Measurements from ENCODE around the gene ZNF22. TPM values are rescaled to one million over a fixed set of nuclear protein-coding genes. Genes with fewer than 3 reads are reported as not detected.
A peak's percentile ranks its signal among the peaks of the same experiment; 100 is the strongest.

Gene ZNF22
- total RNA-seq, 1 experiment from 2014 or later = 14.6 TPM

- H3K27ac ChIP-seq (ENCODE audit: low read length) = no peak overlapping the region; the same call in 1 of the 2 replicates
- in situ Hi-C loops (cut with HindIII; ENCODE audit: low pct_unique_long_range_greater_than_20kb, low sequenced_read_pairs) (no loop called here), intact Hi-C loops (cut with micrococcal nuclease; ENCODE audit: unreplicated experiment) (no loop called here)
- H3K4me1 ChIP-seq (ENCODE audit: control insufficient read depth, insufficient read depth, low read length) = peaks cover 42% of the 10 kb centered on the region
- DNase-seq (ENCODE audit: low read depth, low spot score) (no peak), ATAC-seq (no peak)
- no peaks in the 10 kb centered on the region for H3K27me3 ChIP-seq (ENCODE audit: control insufficient read depth, insufficient read depth, low read length)
- H3K36me3 ChIP-seq (ENCODE audit: control insufficient read depth, insufficient read depth, low read length) = no peaks in the 10 kb centered on the region
- ChIA-PET CTCF (interaction anchor here (0.8 kb wide), 1 partner anchor 39 kb away, joined by 3 read pairs; no protein-coding TSS in a partner anchor), POLR2A (no interaction called here)
- TF ChIP-seq SIN3A (IDR thresholded peaks at IDR 0.05; ENCODE audit: borderline replicate concordance, insufficient read depth, low read depth, low read length) = no peak
- H3K9me3 ChIP-seq (ENCODE audit: control insufficient read depth, insufficient read depth, low read depth, low read length) = no peaks in the 10 kb centered on the region
- H3K4me3 ChIP-seq (ENCODE audit: low read depth in 2 of 2, low read length in 2 of 2) = no peak overlapping the region
- BruUV-seq (replicated peaks) = no TSS peak
Observed at GRCh38 chr10:44972874-44973306, 27.8 kb upstream of the ZNF22 start.

DNA sequence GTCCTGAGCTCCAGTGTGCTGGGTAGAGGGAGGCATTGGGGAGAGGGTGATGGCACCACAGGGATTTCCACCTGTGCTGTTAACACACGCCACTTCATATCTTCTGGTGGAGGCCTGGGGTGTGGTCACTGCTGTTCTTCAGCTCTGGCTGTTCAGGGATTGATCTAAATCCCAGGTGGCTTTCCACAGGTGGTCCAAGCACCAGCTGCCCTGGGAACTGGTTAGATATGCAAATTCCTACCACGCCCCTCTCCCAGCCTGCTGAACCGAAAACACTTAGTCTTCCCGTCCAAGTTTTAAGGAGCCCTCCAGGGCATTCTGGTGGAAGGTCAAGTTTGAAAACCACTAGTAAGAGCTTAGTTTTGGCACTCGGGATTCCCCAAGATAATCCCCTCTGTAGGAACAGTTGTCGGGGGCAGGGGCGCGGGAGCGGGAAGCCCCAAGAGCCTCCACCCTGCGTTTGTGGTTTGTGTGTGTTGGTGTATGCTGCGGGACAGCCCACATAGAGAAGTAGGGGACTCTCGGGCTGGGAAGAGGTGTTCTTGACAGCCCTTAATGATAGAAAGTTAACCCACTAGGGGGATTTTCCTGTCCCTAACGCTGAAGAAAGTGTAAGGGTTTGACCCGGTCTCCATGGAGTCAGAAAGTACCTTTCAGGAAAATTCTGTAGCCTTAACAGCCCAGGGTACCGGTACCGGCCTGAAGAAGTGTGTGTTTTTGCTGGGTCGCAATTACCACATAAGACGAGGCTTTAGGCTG, 27.2 kb upstream of the ZNF22 start:
- Histone ChIP-seq H3K36me3 (ENCODE audit: control insufficient read depth, insufficient read depth, low read length) (no peaks in the 10 kb centered on the region), H3K27ac (ENCODE audit: low read length) (peak overlapping the region; percentile 96), H3K27me3 (ENCODE audit: control insufficient read depth, insufficient read depth, low read length) (no peaks in the 10 kb centered on the region), H3K4me3 (ENCODE audit: low read depth in 2 of 2, low read length in 2 of 2) (no peak overlapping the region), H3K9me3 (ENCODE audit: control insufficient read depth, insufficient read depth, low read depth, low read length) (no peaks in the 10 kb centered on the region), H3K4me1 (ENCODE audit: control insufficient read depth, insufficient read depth, low read length) (peaks cover 43% of the 10 kb centered on the region)
- in situ Hi-C loops (cut with HindIII; ENCODE audit: low pct_unique_long_range_greater_than_20kb, low sequenced_read_pairs) = no loop called here
- DNase-seq (ENCODE audit: low read depth, low spot score) (no peak), ATAC-seq (no peak)
- ChIA-PET POLR2A (no interaction called here), CTCF (interaction anchor here (0.8 kb wide), 1 partner anchor 40 kb away, joined by 3 read pairs; no protein-coding TSS in a partner anchor)
- BruUV-seq (replicated peaks) = no TSS peak
- TF ChIP-seq POLR2AphosphoS5 (IDR thresholded peaks at IDR 0.05; ENCODE audit: low read depth, low read length) (no peak), SIN3A (IDR thresholded peaks at IDR 0.05; ENCODE audit: borderline replicate concordance, insufficient read depth, low read depth, low read length) (no peak), TCF7L2 (IDR thresholded peaks at IDR 0.05; ENCODE audit: low read depth, low read length) (no peak), REST (IDR thresholded peaks at IDR 0.05; ENCODE audit: insufficient read depth in 1 of 2, low read depth in 2 of 2, low read length in 1 of 2) (no peak)
- TF ChIP-seq, protein P1, sequence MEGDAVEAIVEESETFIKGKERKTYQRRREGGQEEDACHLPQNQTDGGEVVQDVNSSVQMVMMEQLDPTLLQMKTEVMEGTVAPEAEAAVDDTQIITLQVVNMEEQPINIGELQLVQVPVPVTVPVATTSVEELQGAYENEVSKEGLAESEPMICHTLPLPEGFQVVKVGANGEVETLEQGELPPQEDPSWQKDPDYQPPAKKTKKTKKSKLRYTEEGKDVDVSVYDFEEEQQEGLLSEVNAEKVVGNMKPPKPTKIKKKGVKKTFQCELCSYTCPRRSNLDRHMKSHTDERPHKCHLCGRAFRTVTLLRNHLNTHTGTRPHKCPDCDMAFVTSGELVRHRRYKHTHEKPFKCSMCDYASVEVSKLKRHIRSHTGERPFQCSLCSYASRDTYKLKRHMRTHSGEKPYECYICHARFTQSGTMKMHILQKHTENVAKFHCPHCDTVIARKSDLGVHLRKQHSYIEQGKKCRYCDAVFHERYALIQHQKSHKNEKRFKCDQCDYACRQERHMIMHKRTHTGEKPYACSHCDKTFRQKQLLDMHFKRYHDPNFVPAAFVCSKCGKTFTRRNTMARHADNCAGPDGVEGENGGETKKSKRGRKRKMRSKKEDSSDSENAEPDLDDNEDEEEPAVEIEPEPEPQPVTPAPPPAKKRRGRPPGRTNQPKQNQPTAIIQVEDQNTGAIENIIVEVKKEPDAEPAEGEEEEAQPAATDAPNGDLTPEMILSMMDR (IDR thresholded peaks at IDR 0.05) = no peak
- intact Hi-C loops (cut with micrococcal nuclease; ENCODE audit: unreplicated experiment) = loop anchor here (2.0 kb wide), 1 partner anchor 41 kb away; no protein-coding TSS in a partner anchor

- Histone ChIP-seq H3K9me3 (ENCODE audit: control insufficient read depth, insufficient read depth, low read depth, low read length) (no peaks in the 10 kb centered on the region), H3K27ac (ENCODE audit: low read length) (peak overlapping the region; percentile 96), H3K27me3 (ENCODE audit: control insufficient read depth, insufficient read depth, low read length) (no peaks in the 10 kb centered on the region), H3K36me3 (ENCODE audit: control insufficient read depth, insufficient read depth, low read length) (no peaks in the 10 kb centered on the region), H3K4me3 (ENCODE audit: low read depth in 2 of 2, low read length in 2 of 2) (peak overlapping the region; percentile 46 to 65), H3K4me1 (ENCODE audit: control insufficient read depth, insufficient read depth, low read length) (peaks cover 50% of the 10 kb centered on the region)
- ChIA-PET CTCF (no interaction called here), POLR2A (no interaction called here)
- TF ChIP-seq REST (IDR thresholded peaks at IDR 0.05; ENCODE audit: insufficient read depth in 1 of 2, low read depth in 2 of 2, low read length in 1 of 2) = no peak
- TF ChIP-seq TCF7L2 (IDR thresholded peaks at IDR 0.05; ENCODE audit: low read depth, low read length) = no peak
- TF ChIP-seq, protein P1 (IDR thresholded peaks at IDR 0.05) = no peak
- TF ChIP-seq POLR2AphosphoS5 (IDR thresholded peaks at IDR 0.05; ENCODE audit: low read depth, low read length) = no peak
- TF ChIP-seq SIN3A (IDR thresholded peaks at IDR 0.05; ENCODE audit: borderline replicate concordance, insufficient read depth, low read depth, low read length) = no peak
- BruUV-seq (replicated peaks) = no TSS peak
- ATAC-seq (no peak), DNase-seq (ENCODE audit: low read depth, low spot score) (no peak)
- in situ Hi-C loops (cut with HindIII; ENCODE audit: low pct_unique_long_range_greater_than_20kb, low sequenced_read_pairs) = no loop called here
- intact Hi-C loops (cut with micrococcal nuclease; ENCODE audit: unreplicated experiment) = loop anchor here (2.0 kb wide), 1 partner anchor 41 kb away; no protein-coding TSS in a partner anchor
Observed at GRCh38 chr10:44974082-44974627, 26.6 kb upstream of the ZNF22 start.
